HAP-1 (cell line): ENCODE measurements around the gene DAZAP2.

Experiments used
- DNase-seq, 2 experiments: peaks; one replicate each; pipeline ENCODE4 v3.0.0-alpha.2; 2016 to 2020; ENCODE audit warnings: low spot score in 2 of 2
- H3K27me3 ChIP-seq: fragments of 250-450 bp; sonication (Bioruptor Pico); 2 replicates; pipeline ENCODE4 v1.5.1; 2020; ENCODE audit warnings: low read depth, mild to moderate bottlenecking, moderate library complexity
- H3K36me3 ChIP-seq: fragments of 250-450 bp; sonication (Bioruptor Pico); replicated peaks from 2 replicates; pipeline ENCODE4 v1.5.1; 2020; ENCODE audit warnings: mild to moderate bottlenecking
- H3K4me1 ChIP-seq: fragments of 250-450 bp; sonication (Bioruptor Pico); 2 replicates; pipeline ENCODE4 v1.5.1; 2020; ENCODE audit warnings: mild to moderate bottlenecking
- H3K4me3 ChIP-seq: fragments of 250-450 bp; sonication (Bioruptor Pico); 2 replicates; pipeline ENCODE4 v1.5.1; 2020; ENCODE audit warnings: mild to moderate bottlenecking, moderate library complexity
- H3K9me3 ChIP-seq: fragments of 250-450 bp; sonication (Bioruptor Pico); 2 replicates; pipeline ENCODE4 v1.5.1; 2020; ENCODE audit warnings: mild to moderate bottlenecking, moderate library complexity
- in situ Hi-C: fragments of 300-500 bp; cut with MboI; formaldehyde crosslinking; loops from 3 replicates; pipeline ENCODE4 v1.14.3; 2020; ENCODE audit warnings: low sequenced_read_pairs, inconsistent platforms, mixed read lengths

DAZAP2 gene

GRCh38 chr12:51238510-51239334 lies at the start of gene DAZAP2:
Gene DAZAP2 (plus strand): TSS chr12:51238826. CDS start chr12:51238908, 82 bp downstream.
- H3K4me3 ChIP-seq, result peak within 1 kb of the TSS; percentile 100
- in situ Hi-C loops, result no loop called here
- no peaks in the 10 kb centered on the region for H3K9me3 ChIP-seq

DNA sequence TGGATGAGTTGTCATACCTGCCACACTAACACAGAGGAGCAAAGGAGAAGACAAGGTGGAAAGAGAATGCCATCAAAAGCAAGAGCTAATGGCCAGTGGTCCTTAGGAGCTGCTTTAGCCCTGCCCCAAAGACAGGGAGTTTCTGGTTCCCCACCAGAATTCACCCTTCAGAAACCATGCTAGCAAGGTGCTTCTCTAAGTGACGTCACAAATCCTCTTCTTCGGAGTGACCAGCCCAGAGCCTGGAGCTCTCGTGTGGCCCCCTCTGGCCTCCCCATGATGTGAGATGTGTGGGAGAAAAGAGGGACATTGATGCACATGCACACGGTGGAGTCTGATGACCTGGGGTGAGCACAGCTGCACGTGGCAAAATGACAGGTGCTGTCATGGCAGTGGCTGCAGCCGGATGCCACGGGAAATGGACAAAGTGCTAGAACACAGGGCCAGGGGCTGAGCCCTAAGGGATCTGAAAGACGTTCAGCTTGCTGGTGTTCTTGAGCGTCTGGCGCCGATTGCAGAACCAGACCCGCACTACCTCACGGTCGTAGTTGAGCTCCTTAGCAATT lies 48.8 kb upstream of the DAZAP2 start:
- no peak overlapping the region for H3K4me3 ChIP-seq
- no peak for DNase-seq
- no peaks in the 10 kb centered on the region for H3K27me3 ChIP-seq
- in situ Hi-C loops, result no loop called here
- peaks cover 9% of the 10 kb centered on the region; the same call in 1 of the 2 replicates for H3K36me3 ChIP-seq
- no peaks in the 10 kb centered on the region; the same call in 1 of the 2 replicates for H3K4me1 ChIP-seq
- H3K9me3 ChIP-seq, result no peaks in the 10 kb centered on the region

More at GRCh38 chr12:51238510-51239334, at the start of gene DAZAP2:
- Histone ChIP-seq H3K36me3 (peaks cover 27% of the 10 kb centered on the region), H3K4me1 (peaks cover 10% of the 10 kb centered on the region), H3K27me3 (no peaks in the 10 kb centered on the region)
- peak; percentile 92 to 96 for DNase-seq

- in situ Hi-C loops, result no loop called here
- Histone ChIP-seq H3K9me3 (no peaks in the 10 kb centered on the region), H3K27me3 (no peaks in the 10 kb centered on the region), H3K4me1 (no peaks in the 10 kb centered on the region; the same call in 1 of the 2 replicates), H3K4me3 (no peak overlapping the region), H3K36me3 (peaks cover 9% of the 10 kb centered on the region; the same call in 1 of the 2 replicates)
- DNase-seq, result no peak
Measured at GRCh38 chr12:51190820-51191219, 47.8 kb upstream of the DAZAP2 start.

GRCh38 chr12:51191516-51192283 lies 46.9 kb upstream of the DAZAP2 start:
- no peaks in the 10 kb centered on the region for H3K9me3 ChIP-seq
- peaks cover 9% of the 10 kb centered on the region; the same call in 1 of the 2 replicates for H3K36me3 ChIP-seq
- H3K4me3 ChIP-seq, result no peak overlapping the region
- H3K4me1 ChIP-seq, result no peaks in the 10 kb centered on the region; the same call in 1 of the 2 replicates
- no peak for DNase-seq
- no peaks in the 10 kb centered on the region for H3K27me3 ChIP-seq
- in situ Hi-C loops, result no loop called here

- no peaks in the 10 kb centered on the region; the same call in 1 of the 2 replicates for H3K4me1 ChIP-seq
- in situ Hi-C loops, result no loop called here
- DNase-seq, result no peak
Measured at GRCh38 chr12:51192284-51192671, 46.3 kb upstream of the DAZAP2 start.

DNA sequence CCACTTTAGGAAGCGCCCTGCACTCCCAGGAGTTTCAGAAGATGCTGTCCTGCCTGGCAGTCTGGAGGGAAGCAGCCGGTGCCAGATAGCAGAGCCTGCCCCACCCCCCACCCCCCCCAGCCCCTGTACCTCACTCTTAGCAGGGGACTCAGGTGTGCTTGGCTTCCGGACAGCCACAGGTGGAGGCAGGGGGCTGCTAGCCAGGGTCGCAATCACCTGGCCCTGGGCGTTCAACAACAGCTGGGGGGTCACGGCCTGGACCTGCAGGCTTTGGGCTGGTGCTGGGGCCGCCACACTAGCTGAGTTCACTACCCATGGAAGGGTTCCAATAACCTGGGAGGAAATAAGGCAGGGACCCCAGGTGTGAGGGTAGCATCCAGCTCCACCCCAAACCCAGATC lies 42.8 kb upstream of the DAZAP2 start:
- Histone ChIP-seq H3K27me3 (no peaks in the 10 kb centered on the region), H3K9me3 (no peaks in the 10 kb centered on the region), H3K4me1 (no peaks in the 10 kb centered on the region), H3K36me3 (0 out of 2 replicates have a peak, but pooled peaks cover 3% of the 10 kb centered on the region), H3K4me3 (no peak overlapping the region)
- DNase-seq, result no peak
- in situ Hi-C loops, result no loop called here

More at GRCh38 chr12:51192284-51192671, 46.3 kb upstream of the DAZAP2 start:
- H3K36me3 ChIP-seq, result peaks cover 9% of the 10 kb centered on the region; the same call in 1 of the 2 replicates
- H3K4me3 ChIP-seq, result no peak overlapping the region
- no peaks in the 10 kb centered on the region for H3K9me3 ChIP-seq
- H3K27me3 ChIP-seq, result no peaks in the 10 kb centered on the region

- Histone ChIP-seq H3K36me3 (0 out of 2 replicates have a peak, but pooled peaks cover 3% of the 10 kb centered on the region), H3K4me1 (no peaks in the 10 kb centered on the region), H3K4me3 (no peak overlapping the region), H3K27me3 (no peaks in the 10 kb centered on the region), H3K9me3 (no peaks in the 10 kb centered on the region)
- in situ Hi-C loops, result no loop called here
- no peak for DNase-seq
Measured at GRCh38 chr12:51196547-51196946, 42.1 kb upstream of the DAZAP2 start.

DNA sequence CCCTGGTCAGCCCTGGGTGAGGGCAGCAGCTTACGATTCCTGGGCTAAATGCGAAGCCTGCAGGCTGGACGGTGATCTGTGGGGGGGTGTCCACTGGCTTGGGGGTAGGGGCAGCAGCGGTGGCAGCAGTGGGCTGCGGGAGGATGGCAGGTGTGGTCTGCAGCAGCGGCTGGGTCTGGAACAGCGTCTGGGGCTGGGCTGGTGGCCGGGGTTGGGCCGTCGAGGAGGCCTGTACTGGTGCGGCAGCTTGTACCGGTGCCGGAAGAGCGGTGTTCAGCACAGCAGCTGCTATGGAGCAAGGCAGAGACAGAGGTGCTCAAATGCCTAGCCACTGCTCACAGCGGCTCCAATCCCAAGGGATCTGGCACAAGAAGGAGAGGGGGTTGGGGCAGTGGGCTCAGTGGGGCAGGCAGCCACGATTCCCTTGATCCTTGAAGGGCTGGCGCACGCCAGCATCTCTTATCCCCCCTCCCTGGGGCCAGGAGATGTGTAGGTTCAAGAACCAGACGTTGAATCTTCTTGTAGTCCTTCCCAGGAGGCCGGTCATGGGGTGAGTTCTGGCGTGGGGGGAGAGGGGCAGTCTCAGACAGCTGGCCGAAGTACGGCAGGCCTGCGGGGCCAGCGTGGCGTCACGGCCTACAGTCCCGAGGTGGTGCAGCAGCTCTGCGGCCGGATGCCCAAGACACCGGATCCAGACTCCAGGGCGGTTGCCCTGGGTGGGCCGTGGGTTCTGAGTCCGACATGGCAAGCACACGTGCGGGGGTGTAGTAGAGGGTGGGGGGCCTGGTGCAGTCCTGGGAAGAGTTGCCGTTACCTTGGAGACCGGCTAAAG lies 40.7 kb upstream of the DAZAP2 start:
- in situ Hi-C loops, result no loop called here
- DNase-seq, result no peak
- Histone ChIP-seq H3K4me1 (no peaks in the 10 kb centered on the region), H3K27me3 (no peaks in the 10 kb centered on the region), H3K4me3 (no peak overlapping the region), H3K36me3 (peaks cover 3% of the 10 kb centered on the region), H3K9me3 (no peaks in the 10 kb centered on the region)

DNA sequence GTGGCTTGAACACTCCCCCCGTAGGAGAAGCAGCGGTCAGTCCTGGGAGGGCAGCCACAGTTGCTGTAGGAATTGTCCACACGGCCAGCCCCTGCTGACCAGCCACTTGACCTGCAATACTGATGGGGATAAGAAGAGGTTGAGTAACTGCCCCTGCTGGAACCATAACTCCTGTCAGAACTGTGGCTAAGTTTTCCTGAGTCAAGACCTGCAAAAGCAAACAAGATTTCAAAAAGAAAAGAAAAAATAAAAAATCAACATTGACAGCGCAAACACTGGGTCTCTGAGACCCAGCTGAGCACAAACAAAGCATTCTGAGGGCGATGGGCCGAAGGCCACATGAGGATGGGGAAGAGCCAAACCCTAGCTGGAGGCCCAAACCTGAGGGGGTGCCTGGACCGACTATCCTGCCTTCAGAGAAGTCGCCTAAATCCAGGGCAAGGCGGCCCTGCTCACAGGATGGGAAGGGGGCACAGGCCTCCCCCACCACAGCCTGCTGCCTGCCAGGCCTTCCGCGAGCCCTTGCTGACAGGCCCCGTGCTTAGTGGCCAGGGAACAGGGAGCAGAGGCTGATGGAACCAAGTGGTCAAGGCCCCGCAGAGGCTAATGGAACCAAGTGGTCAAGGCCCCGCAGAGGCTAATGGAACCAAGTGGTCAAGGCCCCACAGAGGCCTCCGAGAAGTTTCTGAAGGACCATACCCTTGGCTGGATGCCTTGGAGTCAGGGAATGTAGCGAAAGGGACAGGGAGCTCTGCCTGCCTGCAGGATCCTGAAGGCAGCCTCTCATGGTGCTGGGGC lies 39.9 kb upstream of the DAZAP2 start:
- in situ Hi-C loops, result no loop called here
- H3K4me1 ChIP-seq, result no peaks in the 10 kb centered on the region
- no peaks in the 10 kb centered on the region for H3K9me3 ChIP-seq
- no peak overlapping the region for H3K4me3 ChIP-seq
- H3K36me3 ChIP-seq, result peaks cover 10% of the 10 kb centered on the region
- no peaks in the 10 kb centered on the region for H3K27me3 ChIP-seq
- no peak for DNase-seq

DNA sequence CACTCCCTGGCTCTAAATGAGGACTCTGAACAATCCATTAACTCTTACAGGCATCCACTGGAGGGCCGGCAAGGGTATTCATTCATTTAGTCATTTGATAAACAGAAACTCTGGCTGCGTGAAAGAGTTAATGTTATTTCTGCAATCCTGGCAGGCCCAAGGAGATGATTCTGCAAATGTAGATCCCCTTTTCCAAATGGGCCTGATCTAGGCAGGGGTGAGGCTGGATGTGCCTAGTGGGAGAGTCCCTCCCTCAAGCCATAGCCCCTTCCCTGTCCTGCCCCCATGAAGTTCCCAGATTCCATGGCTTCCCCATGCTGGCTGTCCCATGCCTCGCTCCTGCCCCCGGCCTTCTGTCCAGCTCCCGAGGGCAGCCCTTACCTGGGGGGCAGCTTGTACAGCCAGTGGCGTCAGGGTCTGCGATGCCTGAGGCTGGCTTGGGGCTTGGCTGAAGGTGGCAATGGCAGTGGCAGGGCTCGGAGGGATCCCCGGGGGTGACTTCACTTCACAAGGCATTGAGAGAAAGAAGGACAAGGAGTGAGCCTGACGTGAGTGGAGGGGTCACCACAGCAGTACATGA lies 39.2 kb upstream of the DAZAP2 start:
- Histone ChIP-seq H3K4me3 (no peak overlapping the region), H3K36me3 (peaks cover 10% of the 10 kb centered on the region), H3K27me3 (no peaks in the 10 kb centered on the region), H3K9me3 (no peaks in the 10 kb centered on the region), H3K4me1 (no peaks in the 10 kb centered on the region)
- in situ Hi-C loops, result no loop called here
- no peak for DNase-seq

GRCh38 chr12:51200156-51200555 lies 38.5 kb upstream of the DAZAP2 start:
- Histone ChIP-seq H3K27me3 (no peaks in the 10 kb centered on the region), H3K4me1 (no peaks in the 10 kb centered on the region), H3K4me3 (no peak overlapping the region), H3K36me3 (peaks cover 10% of the 10 kb centered on the region), H3K9me3 (no peaks in the 10 kb centered on the region)
- in situ Hi-C loops, result no loop called here
- DNase-seq, result no peak

- no peaks in the 10 kb centered on the region for H3K4me1 ChIP-seq
- H3K4me3 ChIP-seq, result no peak overlapping the region
Measured at GRCh38 chr12:51200806-51201205, 37.8 kb upstream of the DAZAP2 start.

More at GRCh38 chr12:51200806-51201205, 37.8 kb upstream of the DAZAP2 start:
- no peaks in the 10 kb centered on the region for H3K27me3 ChIP-seq
- no peak for DNase-seq
- in situ Hi-C loops, result no loop called here
- H3K9me3 ChIP-seq, result no peaks in the 10 kb centered on the region
- peaks cover 10% of the 10 kb centered on the region for H3K36me3 ChIP-seq
